Activated CD8-positive, alpha-beta memory T cell treated with anti-CD3 and anti-CD28 coated beads, Interleukin-2, amount 50 U/mL, for 24 hours (primary cell): ENCODE results near the gene ZKSCAN8.
A peak's percentile ranks its signal among the peaks of the same experiment; 100 is the strongest.
"Not testable (repeated sequence)": the region's sequence is repeated elsewhere in the genome, so short reads cannot be mapped to it uniquely, and the experiment has no call there.

Source experiments
- DNase-seq: peaks from one replicate; pipeline ENCODE4 v3.0.0-alpha.2; 2020; ENCODE audit errors: extremely low read depth

Gene ZKSCAN8

GRCh38 chr6:28141500-28142329 is at the start of gene ZKSCAN8:
TSS of gene ZKSCAN8 (plus strand) at chr6:28141883. CDS start at chr6:28148408, 6,525 bp downstream.
- DNase-seq = no peak

- not testable (repeated sequence) for DNase-seq
Observed at GRCh38 chr6:28102222-28102621, 39.5 kb upstream of the ZKSCAN8 start.

GRCh38 chr6:28102699-28103098 is 39.0 kb upstream of the ZKSCAN8 start:
- DNase-seq = not testable (repeated sequence)

- DNase-seq = peak; percentile 54
Observed at GRCh38 chr6:28104392-28105244, 37.1 kb upstream of the ZKSCAN8 start.

GRCh38 chr6:28105245-28105639 is 36.4 kb upstream of the ZKSCAN8 start:
- DNase-seq = no peak

- no peak for DNase-seq
Observed at GRCh38 chr6:28107506-28107905, 34.2 kb upstream of the ZKSCAN8 start.

- no peak for DNase-seq
Observed at GRCh38 chr6:28111964-28112363, 29.7 kb upstream of the ZKSCAN8 start.

- DNase-seq = no peak
Observed at GRCh38 chr6:28115799-28116198, 25.9 kb upstream of the ZKSCAN8 start.

- DNase-seq = no peak
Observed at GRCh38 chr6:28117386-28118050, 24.2 kb upstream of the ZKSCAN8 start.

- no peak for DNase-seq
Observed at GRCh38 chr6:28118217-28118616, 23.5 kb upstream of the ZKSCAN8 start.

GRCh38 chr6:28121876-28122275 is 19.8 kb upstream of the ZKSCAN8 start:
- no peak for DNase-seq

GRCh38 chr6:28122283-28122682 is 19.4 kb upstream of the ZKSCAN8 start:
- not testable (repeated sequence) for DNase-seq

- no peak for DNase-seq
Observed at GRCh38 chr6:28124350-28124970, 17.2 kb upstream of the ZKSCAN8 start, which contains the start of gene ZSCAN16. TSS of gene ZSCAN16 (plus strand) at chr6:28124609. CDS start at chr6:28125444, 835 bp downstream.

- DNase-seq = no peak
Observed at GRCh38 chr6:28124971-28125353, 16.7 kb upstream of the ZKSCAN8 start.

GRCh38 chr6:28125401-28125800 is 16.3 kb upstream of the ZKSCAN8 start:
- no peak for DNase-seq

GRCh38 chr6:28134015-28134414 is 7.7 kb upstream of the ZKSCAN8 start:
- no peak for DNase-seq

- DNase-seq = no peak
Observed at GRCh38 chr6:28134716-28135115, 7.0 kb upstream of the ZKSCAN8 start.

- no peak for DNase-seq
Observed at GRCh38 chr6:28135393-28135792, 6.3 kb upstream of the ZKSCAN8 start.

- DNase-seq = peak; percentile 65
Observed at GRCh38 chr6:28136585-28137504, 4.8 kb upstream of the ZKSCAN8 start.

GRCh38 chr6:28137505-28137981 is 4.1 kb upstream of the ZKSCAN8 start:
- DNase-seq = no peak
